ENCODE measurements around the gene GPR107. TPM values are rescaled to one million over a fixed set of nuclear protein-coding genes. Genes with fewer than 3 reads are reported as not detected.

Gene GPR107
- total and polyA plus RNA-seq, 2 experiments from 2014 or later, result 6.2 to 30.7 TPM

- Histone ChIP-seq H3K4me2 (no peak overlapping the region), H3K9me2 (ENCODE audit: insufficient read depth) (no peaks in the 10 kb centered on the region), H3K27ac (ENCODE audit: low read depth) (no peak overlapping the region), H3K27me3 (ENCODE audit: insufficient read depth) (no peaks in the 10 kb centered on the region), H3K79me2 (replicated peaks; ENCODE audit: insufficient read depth) (peaks cover 73% of the 10 kb centered on the region), H4K20me1 (replicated peaks; ENCODE audit: insufficient read depth) (peaks cover 9% of the 10 kb centered on the region; the same call in 1 of the 2 replicates), H3F3A (replicated peaks; ENCODE audit: low read depth) (0 out of 2 replicates have a peak, but pooled peaks cover 7% of the 10 kb centered on the region), H2AFZ (no peak overlapping the region), H3K4me3 (no peak overlapping the region), H3K4me1 (ENCODE audit: insufficient read depth) (peaks cover 6% of the 10 kb centered on the region; the same call in 1 of the 2 replicates), H3K36me3 (ENCODE audit: insufficient read depth) (no peaks in the 10 kb centered on the region)
- DNase-seq (ENCODE audit: low spot score), result peak; percentile 56
- Mint-ChIP-seq H3K4me1 (0 out of 3 replicates have a peak, but pooled peaks cover 4% of the 10 kb centered on the region), H3K27ac (no peak overlapping the region), H3K9me3 (no peaks in the 10 kb centered on the region), H3K27me3 (ENCODE audit: insufficient read depth, low read depth, poor library complexity) (peaks cover 3% of the 10 kb centered on the region), H3K36me3 (ENCODE audit: low read depth) (0 out of 3 replicates have a peak, but pooled peaks cover 2% of the 10 kb centered on the region), H3K4me3 (no peak overlapping the region)
- TF ChIP-seq EZH2 (IDR thresholded peaks at IDR 0.05; ENCODE audit: low read depth, unreplicated experiment) (no peak), CTCF (conservative IDR thresholded peaks at IDR 0.05; ENCODE audit: low read depth in 2 of 2) (peak in 1 of 2 experiments; percentile 48; a peak in 2 of 4 replicates), ZNF114 (CRISPR knock-in tag; IDR thresholded peaks at IDR 0.05) (no peak), STAT1 (IDR thresholded peaks at IDR 0.05; ENCODE audit: unreplicated experiment) (no peak)
- ATAC-seq, result no peak
These were observed 4.4 kb downstream of the GPR107 start for GRCh38 chr9:130058154-130058553.

- H3K27me3 Mint-ChIP-seq (ENCODE audit: insufficient read depth, low read depth, poor library complexity), result peaks cover 3% of the 10 kb centered on the region
- no peaks in the 10 kb centered on the region for H3K27me3 ChIP-seq (ENCODE audit: insufficient read depth)
- H2AFZ ChIP-seq, result no peak overlapping the region
- H3K9me2 ChIP-seq (ENCODE audit: insufficient read depth), result no peaks in the 10 kb centered on the region
- no peaks in the 10 kb centered on the region for H3K36me3 ChIP-seq (ENCODE audit: insufficient read depth)
- no peaks in the 10 kb centered on the region for H3K9me3 Mint-ChIP-seq
- H3K27ac ChIP-seq (ENCODE audit: low read depth), result no peak overlapping the region
- DNase-seq (ENCODE audit: low spot score) (no peak), ATAC-seq (no peak)
- H3K4me3 Mint-ChIP-seq, result no peak overlapping the region
- H3K79me2 ChIP-seq (replicated peaks; ENCODE audit: insufficient read depth), result peaks cover 80% of the 10 kb centered on the region
- 0 out of 3 replicates have a peak, but pooled peaks cover 4% of the 10 kb centered on the region for H3K4me1 Mint-ChIP-seq
- H4K20me1 ChIP-seq (replicated peaks; ENCODE audit: insufficient read depth), result peaks cover 9% of the 10 kb centered on the region; the same call in 1 of the 2 replicates
- 0 out of 3 replicates have a peak, but pooled peaks cover 2% of the 10 kb centered on the region for H3K36me3 Mint-ChIP-seq (ENCODE audit: low read depth)
- H3K4me3 ChIP-seq, result no peak overlapping the region
- H3F3A ChIP-seq (replicated peaks; ENCODE audit: low read depth), result 0 out of 2 replicates have a peak, but pooled peaks cover 7% of the 10 kb centered on the region
- no peak overlapping the region for H3K4me2 ChIP-seq
- no peak overlapping the region for H3K27ac Mint-ChIP-seq
- H3K4me1 ChIP-seq (ENCODE audit: insufficient read depth), result peaks cover 6% of the 10 kb centered on the region; the same call in 1 of the 2 replicates
- TF ChIP-seq CREB1 (CRISPR knock-in tag; IDR thresholded peaks at IDR 0.05; ENCODE audit: low read depth) (no peak), NANOG (IDR thresholded peaks at IDR 0.05; ENCODE audit: borderline replicate concordance) (no peak), EZH2 (IDR thresholded peaks at IDR 0.05; ENCODE audit: low read depth, unreplicated experiment) (no peak), ZNF331 (CRISPR knock-in tag; IDR thresholded peaks at IDR 0.05; ENCODE audit: low read depth) (no peak), JUNB (IDR thresholded peaks at IDR 0.05; ENCODE audit: unreplicated experiment) (no peak), ZNF462 (CRISPR knock-in tag; IDR thresholded peaks at IDR 0.05) (no peak), ZNF114 (CRISPR knock-in tag; IDR thresholded peaks at IDR 0.05) (no peak), CTCF (conservative IDR thresholded peaks at IDR 0.05; ENCODE audit: low read depth in 2 of 2) (no peak)
These were observed 5.2 kb downstream of the GPR107 start for GRCh38 chr9:130058887-130059286.

All from GM23338 (cell line).